Lung (tissue), 12 donors: Measurements from ENCODE around the gene RAB37. TPM values are rescaled to one million over a fixed set of nuclear protein-coding genes. Genes with fewer than 3 reads are reported as not detected.

ENCODE experiments used
- ATAC-seq: fragments of 200-7000 bp; cut with Tn5 transposase; one replicate; pipeline ENCODE4 v1.9.1; 2020; ENCODE audit warnings: moderate number of reproducible peaks; ENCODE audit not compliant: insufficient read depth, low FRiP score
- DNase-seq, 3 donors: peaks; one replicate each; pipeline ENCODE4 v3.0.0-alpha.2; 2013 to 2017
- H3K27ac ChIP-seq, 2 donors: one replicate each; pipeline ENCODE4 v1.5.1; 2013; ENCODE audit warnings: mild to moderate bottlenecking in 2 of 2, moderate library complexity in 2 of 2, control low read depth in 1 of 2, inconsistent platforms in 1 of 2, low read depth in 1 of 2, low read length in 1 of 2
- H3K27me3 ChIP-seq, 3 donors: one replicate each; pipeline ENCODE4 v1.5.1; 2013; ENCODE audit warnings: low read length in 2 of 3; ENCODE audit not compliant: control insufficient read depth in 3 of 3, insufficient read depth in 3 of 3
- H3K36me3 ChIP-seq, 4 donors: one replicate each; pipeline ENCODE4 v1.5.1; 2013; ENCODE audit warnings: low read length in 4 of 4, mild to moderate bottlenecking in 1 of 4, moderate library complexity in 1 of 4; ENCODE audit not compliant: control insufficient read depth in 4 of 4, insufficient read depth in 4 of 4
- H3K4me1 ChIP-seq, 5 donors: one replicate each; pipeline ENCODE4 v1.5.1; 2013; ENCODE audit warnings: low read length in 5 of 5, mild to moderate bottlenecking in 2 of 5, moderate library complexity in 1 of 5; ENCODE audit not compliant: control insufficient read depth in 5 of 5, insufficient read depth in 5 of 5
- H3K4me3 ChIP-seq: one replicate; pipeline ENCODE4 v1.5.1; 2013; ENCODE audit warnings: mild to moderate bottlenecking, control low read depth, moderate library complexity
- H3K9ac ChIP-seq, 2 donors: one replicate each; pipeline ENCODE4 v1.5.1; 2013; ENCODE audit warnings: low read length in 2 of 2, control low read depth in 1 of 2; ENCODE audit not compliant: insufficient read depth in 1 of 2
- H3K9me3 ChIP-seq, 4 donors: one replicate each; pipeline ENCODE4 v1.5.1; 2013; ENCODE audit warnings: low read length in 3 of 4, mild to moderate bottlenecking in 1 of 4, moderate library complexity in 1 of 4; ENCODE audit not compliant: control insufficient read depth in 4 of 4, insufficient read depth in 3 of 4
- WGBS, 2 donors: extraction: QIAGEN DNeasy Blood & Tissue Kit; methylation state at CpG; one replicate each; pipeline ENCODE4 v1.1.7; 2013; 5-methylcytosine and 5-hydroxymethylcytosine counted together
- polyA plus RNA-seq, 2 donors: library from polyadenylated mRNA; stranded (reverse); fragments of 200-250 nt; gene quantifications; one replicate each; pipeline ENCODE4 v1.2.1, GENCODE V29; 2013
- total RNA-seq, 2 donors: library from RNA; depleted of rRNA in 1 of 2; stranded (reverse); fragments of >200 nt in 1 of 2; gene quantifications; one replicate each; pipeline ENCODE4 v1.2.1, GENCODE V29; 2014 to 2021
- TF ChIP-seq, protein P1 (sequence below): IDR thresholded peaks from 2 replicates; pipeline ENCODE4 v1.5.1; 2012; ENCODE audit warnings: mild to moderate bottlenecking; ENCODE audit errors: control extremely low read depth, extremely low read depth
- donor health status: control.
- donor health status: control.
- donor health status: Bipolar disorder and iron deficiency.
- donor health status: healthy.
- donor health status: DM: yes; HTN: yes; CAD: no.

RAB37 gene
- total and polyA plus RNA-seq, 4 donors: 3.2 to 7.3 (median 5.9) TPM

DNA sequence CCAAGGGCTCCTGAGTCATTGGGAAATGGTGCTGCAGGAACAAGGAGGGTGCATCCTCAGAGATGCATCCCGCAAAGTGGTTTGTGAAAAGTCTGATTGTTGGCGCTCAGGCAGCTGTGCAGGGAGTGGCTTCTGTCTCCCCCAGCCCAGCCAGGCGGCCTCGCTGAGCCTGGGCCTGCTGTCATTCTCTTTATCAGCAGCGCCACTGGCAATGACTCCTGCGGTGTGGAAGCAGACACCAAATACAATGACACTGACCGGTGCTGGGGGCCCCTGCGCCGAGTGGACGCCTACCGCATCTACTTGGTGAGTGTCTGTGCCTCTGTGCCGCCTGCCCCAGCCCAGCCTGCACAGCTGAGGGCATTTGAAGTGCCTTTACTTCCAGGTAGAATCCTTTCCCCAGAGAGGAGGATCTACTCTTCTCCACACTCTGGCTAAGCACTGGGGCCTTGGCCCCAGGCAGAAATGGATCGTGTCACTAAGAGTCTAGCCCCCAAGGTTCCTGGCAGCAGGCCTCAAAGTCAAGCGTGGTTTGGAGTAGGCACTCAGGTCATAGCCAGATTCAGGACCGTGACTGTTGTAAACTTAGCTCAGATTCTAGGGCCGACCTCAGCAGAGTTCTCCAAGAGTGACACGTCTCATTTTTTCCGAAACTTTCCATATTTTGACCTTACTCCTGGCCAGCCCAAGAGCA is 58.4 kb downstream of the RAB37 start:
- no peaks in the 10 kb centered on the region for H3K4me1 ChIP-seq
- no peak for ATAC-seq
- H3K9me3 ChIP-seq: no peaks in the 10 kb centered on the region
- TF ChIP-seq, protein P1, sequence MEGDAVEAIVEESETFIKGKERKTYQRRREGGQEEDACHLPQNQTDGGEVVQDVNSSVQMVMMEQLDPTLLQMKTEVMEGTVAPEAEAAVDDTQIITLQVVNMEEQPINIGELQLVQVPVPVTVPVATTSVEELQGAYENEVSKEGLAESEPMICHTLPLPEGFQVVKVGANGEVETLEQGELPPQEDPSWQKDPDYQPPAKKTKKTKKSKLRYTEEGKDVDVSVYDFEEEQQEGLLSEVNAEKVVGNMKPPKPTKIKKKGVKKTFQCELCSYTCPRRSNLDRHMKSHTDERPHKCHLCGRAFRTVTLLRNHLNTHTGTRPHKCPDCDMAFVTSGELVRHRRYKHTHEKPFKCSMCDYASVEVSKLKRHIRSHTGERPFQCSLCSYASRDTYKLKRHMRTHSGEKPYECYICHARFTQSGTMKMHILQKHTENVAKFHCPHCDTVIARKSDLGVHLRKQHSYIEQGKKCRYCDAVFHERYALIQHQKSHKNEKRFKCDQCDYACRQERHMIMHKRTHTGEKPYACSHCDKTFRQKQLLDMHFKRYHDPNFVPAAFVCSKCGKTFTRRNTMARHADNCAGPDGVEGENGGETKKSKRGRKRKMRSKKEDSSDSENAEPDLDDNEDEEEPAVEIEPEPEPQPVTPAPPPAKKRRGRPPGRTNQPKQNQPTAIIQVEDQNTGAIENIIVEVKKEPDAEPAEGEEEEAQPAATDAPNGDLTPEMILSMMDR: no peak
- no peak overlapping the region for H3K4me3 ChIP-seq
- H3K27ac ChIP-seq: no peak overlapping the region
- H3K9ac ChIP-seq: no peak overlapping the region
- H3K36me3 ChIP-seq: peaks cover 4 to 62% (median 6%) of the 10 kb centered on the region in 4 donors
- whole genome bisulfite sequencing, 2 donors: 94 to 96% methylated on average over 18 of the region's 18 CpGs
- H3K27me3 ChIP-seq: no peaks in the 10 kb centered on the region
- no peak for DNase-seq

DNA sequence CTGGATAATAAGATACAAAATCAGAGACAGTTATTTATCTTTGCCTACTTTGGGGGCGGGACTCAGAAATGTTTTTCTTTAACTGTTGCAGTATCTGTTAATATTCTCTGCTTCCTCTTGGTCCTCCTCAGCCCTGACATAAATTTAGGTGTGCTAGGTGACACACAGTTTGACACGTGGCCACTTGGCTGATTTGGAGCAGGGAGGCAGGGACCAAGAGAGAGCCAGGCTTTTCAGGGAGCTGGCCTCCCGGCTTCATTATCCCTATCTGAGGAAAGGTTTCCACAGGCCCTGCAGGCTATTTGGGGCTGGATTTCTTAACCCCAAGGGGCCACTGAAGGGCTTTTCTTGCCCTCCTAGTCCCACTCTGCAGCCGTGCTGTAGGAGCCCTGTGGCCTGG is 59.2 kb downstream of the RAB37 start:
- Histone ChIP-seq H3K27me3 (no peaks in the 10 kb centered on the region), H3K9me3 (no peaks in the 10 kb centered on the region), H3K4me3 (no peak overlapping the region), H3K9ac (no peak overlapping the region), H3K36me3 (peaks cover 4 to 63% (median 6%) of the 10 kb centered on the region in 4 donors), H3K27ac (no peak overlapping the region), H3K4me1 (no peaks in the 10 kb centered on the region)
- no peak for DNase-seq
- ATAC-seq: no peak
- 94% methylated on average over 4 of the region's 4 CpGs for WGBS, 2 donors
- TF ChIP-seq, protein P1: no peak

DNA sequence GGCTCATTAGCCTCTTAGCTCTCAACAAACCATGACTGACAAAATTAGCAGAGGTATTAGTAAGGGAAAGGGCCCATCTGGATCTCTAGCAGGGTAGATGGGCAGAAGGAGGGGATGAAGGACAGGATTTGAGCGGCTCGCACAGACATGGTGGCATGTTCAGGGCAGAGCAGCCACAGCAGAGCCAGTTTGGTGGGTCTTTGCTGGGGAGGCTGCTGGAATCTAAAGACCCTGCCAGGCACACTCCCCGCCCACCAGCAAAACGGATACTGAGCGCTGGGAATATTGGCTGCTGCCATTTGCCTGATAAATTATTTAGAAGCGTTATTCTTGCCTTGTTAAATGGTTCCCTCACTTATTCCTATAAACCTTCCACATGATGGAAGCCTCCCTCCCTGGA is 59.8 kb downstream of the RAB37 start:
- ATAC-seq (no peak), DNase-seq (no peak)
- Histone ChIP-seq H3K36me3 (peaks cover 4 to 64% (median 8%) of the 10 kb centered on the region in 4 donors), H3K9ac (no peak overlapping the region), H3K27ac (no peak overlapping the region), H3K4me3 (no peak overlapping the region), H3K4me1 (no peaks in the 10 kb centered on the region), H3K9me3 (no peaks in the 10 kb centered on the region), H3K27me3 (no peaks in the 10 kb centered on the region)
- TF ChIP-seq, protein P1: no peak
- WGBS, 2 donors: 95 to 97% methylated on average over 6 of the region's 6 CpGs

Other genes with a start within 250 kb of the RAB37 start
- gene CD300LB, start 205.8 kb upstream of the RAB37 start, total RNA-seq: 1 to 10 TPM in 1 of 2 donors, under 1 TPM in 1; 0.82 to 1.2 TPM
- gene CD300LB, start 205.8 kb upstream of the RAB37 start, polyA plus RNA-seq: 1 to 10 TPM; 1.5 to 1.8 TPM
- 10 to 100 TPM in 1 of 2 donors, 1 to 10 TPM in 1; 1.2 to 18.5 TPM for gene CD300C, start 191.1 kb upstream of the RAB37 start, total RNA-seq
- gene CD300C, start 191.1 kb upstream of the RAB37 start, polyA plus RNA-seq: 10 to 100 TPM in 1 of 2 donors, 1 to 10 TPM in 1; 1.9 to 24.0 TPM
- 1 to 10 TPM; 1.1 to 3.4 TPM for gene CD300H, start 169.7 kb upstream of the RAB37 start, total RNA-seq
- 10 to 100 TPM in 1 of 2 donors, not detected in 1; 11.9 TPM for gene CD300H, start 169.7 kb upstream of the RAB37 start, polyA plus RNA-seq
- under 1 TPM in 1 of 2 donors, not detected in 1; 0.25 TPM for gene CD300LD, start 145.0 kb upstream of the RAB37 start, total RNA-seq
- gene CD300LD, start 145.0 kb upstream of the RAB37 start, polyA plus RNA-seq: under 1 TPM in 1 of 2 donors, not detected in 1; 0.52 TPM
- 10 to 100 TPM in 1 of 2 donors, 1 to 10 TPM in 1; 3.4 to 17.3 TPM for gene CD300E, start 113.5 kb upstream of the RAB37 start, total RNA-seq
- 10 to 100 TPM in 1 of 2 donors, 1 to 10 TPM in 1; 5.2 to 81.6 TPM for gene CD300E, start 113.5 kb upstream of the RAB37 start, polyA plus RNA-seq
- 10 to 100 TPM in 1 of 2 donors, 1 to 10 TPM in 1; 8.6 to 30.8 TPM for gene CD300LF, start 24.3 kb upstream of the RAB37 start, total RNA-seq
- gene CD300LF, start 24.3 kb upstream of the RAB37 start, polyA plus RNA-seq: 10 to 100 TPM; 21.7 to 35.1 TPM
- 10 to 100 TPM; 18.3 to 58.2 TPM for gene NHERF1, start 11.4 kb downstream of the RAB37 start, total RNA-seq
- 10 to 100 TPM; 18.6 to 37.6 TPM for gene NHERF1, start 11.4 kb downstream of the RAB37 start, polyA plus RNA-seq
- 10 to 100 TPM; 27.1 to 47.4 TPM for gene NAT9, start 39.1 kb downstream of the RAB37 start, total RNA-seq
- 10 to 100 TPM; 36.5 to 36.7 TPM for gene NAT9, start 39.1 kb downstream of the RAB37 start, polyA plus RNA-seq
- gene GRIN2C, start 122.6 kb downstream of the RAB37 start, total RNA-seq: under 1 TPM in 1 of 2 donors, not detected in 1; 0.03 TPM
- under 1 TPM; 0.01 to 0.02 TPM for gene GRIN2C, start 122.6 kb downstream of the RAB37 start, polyA plus RNA-seq
- gene FDXR, start 135.7 kb downstream of the RAB37 start, total RNA-seq: 10 to 100 TPM in 1 of 2 donors, 1 to 10 TPM in 1; 7.8 to 17.5 TPM
- gene FDXR, start 135.7 kb downstream of the RAB37 start, polyA plus RNA-seq: 10 to 100 TPM; 10.2 to 11.1 TPM
- gene FADS6, start 156.4 kb downstream of the RAB37 start, total RNA-seq: not detected
- not detected for gene FADS6, start 156.4 kb downstream of the RAB37 start, polyA plus RNA-seq
- not detected for gene USH1G, start 186.0 kb downstream of the RAB37 start, total RNA-seq
- gene USH1G, start 186.0 kb downstream of the RAB37 start, polyA plus RNA-seq: under 1 TPM in 1 of 2 donors, not detected in 1; 0.01 TPM
- gene OTOP2, start 187.0 kb downstream of the RAB37 start, total RNA-seq: not detected
- not detected for gene OTOP2, start 187.0 kb downstream of the RAB37 start, polyA plus RNA-seq
- not detected for gene OTOP3, start 198.6 kb downstream of the RAB37 start, total RNA-seq
- not detected for gene OTOP3, start 198.6 kb downstream of the RAB37 start, polyA plus RNA-seq
- 10 to 100 TPM; 34.8 to 42.1 TPM for gene HID1, start 235.5 kb downstream of the RAB37 start, total RNA-seq
- gene HID1, start 235.5 kb downstream of the RAB37 start, polyA plus RNA-seq: 10 to 100 TPM; 15.2 to 23.7 TPM